DLD1 (cell line): Measurements from ENCODE around the gene DOK7.

Experiments
- in situ Hi-C: cut with HindIII; loops from 2 replicates; pipeline ENCODE4 v1.10.0; 2017; ENCODE audit warnings: low sequenced_read_pairs

Gene DOK7

DNA sequence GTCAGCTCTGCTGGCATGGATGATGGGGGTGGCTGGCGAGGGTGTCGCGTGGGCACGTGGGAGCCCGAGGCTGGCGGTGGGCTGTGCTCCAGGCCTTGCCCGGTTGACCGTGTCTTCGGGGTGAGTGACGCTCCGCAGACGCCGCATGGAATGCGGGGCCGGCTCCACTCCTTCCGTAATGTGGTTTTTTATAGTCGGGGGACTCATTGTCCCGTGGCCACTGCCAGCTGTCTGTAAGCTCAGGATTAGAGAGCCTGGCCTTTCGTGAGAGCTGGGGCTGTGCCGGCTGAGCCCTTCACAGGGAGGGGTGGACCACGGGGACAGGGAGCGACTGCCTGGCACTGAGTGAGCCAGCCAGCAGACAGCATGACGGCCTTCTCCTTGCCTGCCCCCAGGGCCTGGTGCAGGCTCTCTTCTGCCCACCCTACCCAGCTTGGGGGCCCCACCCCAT is 20.4 kb downstream of the DOK7 start:
- in situ Hi-C loops, result no loop called here

DNA sequence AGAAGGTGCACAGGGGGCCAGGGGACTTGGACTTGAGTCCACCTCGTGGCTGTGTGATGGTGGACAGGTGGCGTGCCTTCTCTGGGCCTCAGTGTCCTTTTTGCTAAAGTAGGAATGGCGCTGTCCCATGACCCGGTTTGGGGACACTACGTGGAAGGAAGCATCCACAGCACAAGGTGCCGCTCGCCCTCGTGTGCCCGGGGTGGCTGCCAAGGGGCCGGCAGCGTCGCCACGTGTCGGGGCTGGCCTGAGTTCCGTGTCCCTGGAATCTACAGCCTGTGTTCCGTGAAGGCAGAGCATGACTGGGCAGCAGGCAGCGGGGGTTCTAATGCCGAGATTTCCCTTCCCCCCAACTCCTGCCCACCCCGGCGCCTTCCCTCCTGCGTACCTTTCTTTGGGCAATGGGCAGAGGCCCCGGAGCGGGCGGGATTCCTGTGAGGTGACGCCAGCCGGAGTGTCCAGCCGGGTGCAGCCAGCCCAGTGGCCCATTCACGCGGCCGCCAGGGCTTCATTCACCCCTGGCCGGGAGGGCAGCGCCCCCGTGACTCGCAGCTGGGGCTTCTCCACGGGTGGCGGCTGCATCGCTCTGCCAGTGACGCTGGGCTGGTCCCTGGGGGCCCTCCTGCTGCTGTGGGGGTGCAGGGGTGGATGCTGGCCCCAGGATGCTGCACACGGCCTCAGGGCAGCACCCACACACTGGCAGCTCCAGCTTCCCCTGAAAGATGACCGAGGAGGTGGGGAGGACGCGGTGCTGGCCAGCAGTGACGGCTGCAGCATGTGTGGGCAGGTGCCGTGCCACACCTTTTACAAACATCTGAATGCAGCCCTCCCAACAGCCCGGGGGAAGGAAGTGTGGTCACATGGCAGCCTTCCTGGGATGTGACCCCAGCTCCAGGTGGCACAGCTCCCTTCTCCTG is 21.2 kb downstream of the DOK7 start:
- in situ Hi-C loops, result no loop called here

DNA sequence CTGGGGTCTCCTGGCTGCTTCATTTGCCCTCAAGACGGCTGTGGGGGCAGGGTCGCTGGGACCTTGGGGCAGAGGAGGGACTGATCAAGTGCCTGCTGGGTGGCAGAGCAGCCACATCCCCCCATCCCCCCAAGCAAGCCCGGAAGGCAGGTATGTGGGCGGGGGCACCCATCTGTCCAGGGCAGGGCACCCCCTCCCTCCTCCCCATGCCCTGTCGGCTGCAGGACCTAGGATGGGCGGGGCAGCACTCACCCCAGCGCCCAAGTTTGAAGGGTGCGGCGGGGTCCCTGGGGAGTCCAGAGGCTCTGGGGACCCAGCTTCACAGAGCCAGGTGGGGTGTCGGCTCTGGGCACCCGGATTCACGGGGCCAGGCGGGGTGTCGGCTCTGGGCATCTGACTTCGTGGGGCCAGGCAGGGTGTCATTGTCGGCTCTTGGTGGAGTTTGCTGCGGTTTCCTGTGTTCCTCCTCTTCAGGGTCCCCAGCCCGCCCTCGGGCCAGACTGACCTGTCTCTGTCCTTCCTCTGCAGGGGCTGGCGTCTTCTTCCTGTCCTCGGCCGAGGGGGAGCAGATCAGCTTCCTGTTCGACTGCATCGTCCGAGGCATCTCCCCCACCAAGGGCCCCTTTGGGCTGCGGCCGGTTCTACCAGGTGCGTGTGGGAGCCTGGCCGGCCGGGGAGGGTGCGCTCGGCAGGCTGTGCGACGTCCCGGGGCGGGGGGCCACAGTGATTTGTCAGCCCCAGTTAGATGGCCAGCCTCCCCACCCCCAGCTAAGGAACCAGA is 22.1 kb downstream of the DOK7 start:
- in situ Hi-C loops, result no loop called here

DNA sequence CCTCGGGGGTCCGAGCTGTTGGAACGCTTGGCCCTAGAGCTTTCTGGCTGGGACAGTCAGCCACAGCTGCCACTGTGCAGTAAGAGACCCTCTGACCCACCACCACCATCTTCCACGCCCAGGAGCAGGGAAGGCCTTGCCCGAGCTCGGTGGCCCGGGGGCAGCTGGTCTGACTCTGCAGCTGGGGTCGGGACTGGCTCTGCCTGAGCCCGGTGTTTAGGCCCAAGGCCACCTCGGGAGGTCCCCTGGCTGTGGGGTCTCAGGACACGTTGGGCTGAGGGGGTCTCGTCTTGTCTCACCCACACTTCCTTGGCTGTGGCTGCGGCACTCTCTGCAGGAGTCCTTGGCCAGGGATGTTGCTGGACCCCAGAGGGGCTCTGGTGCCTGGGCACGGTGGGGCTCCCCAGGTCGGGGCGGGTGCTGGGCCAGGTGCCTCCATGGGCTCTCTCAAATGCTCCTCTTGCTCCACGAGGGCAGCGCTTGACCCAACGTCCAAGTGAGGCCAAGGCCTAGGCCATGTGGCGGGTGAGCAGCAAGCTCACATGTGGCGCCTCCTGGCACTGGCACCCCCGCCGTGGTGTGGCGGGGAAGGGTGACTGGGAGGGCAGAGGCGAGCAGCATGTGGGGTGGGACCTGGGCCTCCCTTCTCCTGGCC is 22.9 kb downstream of the DOK7 start:
- in situ Hi-C loops, result no loop called here

DNA sequence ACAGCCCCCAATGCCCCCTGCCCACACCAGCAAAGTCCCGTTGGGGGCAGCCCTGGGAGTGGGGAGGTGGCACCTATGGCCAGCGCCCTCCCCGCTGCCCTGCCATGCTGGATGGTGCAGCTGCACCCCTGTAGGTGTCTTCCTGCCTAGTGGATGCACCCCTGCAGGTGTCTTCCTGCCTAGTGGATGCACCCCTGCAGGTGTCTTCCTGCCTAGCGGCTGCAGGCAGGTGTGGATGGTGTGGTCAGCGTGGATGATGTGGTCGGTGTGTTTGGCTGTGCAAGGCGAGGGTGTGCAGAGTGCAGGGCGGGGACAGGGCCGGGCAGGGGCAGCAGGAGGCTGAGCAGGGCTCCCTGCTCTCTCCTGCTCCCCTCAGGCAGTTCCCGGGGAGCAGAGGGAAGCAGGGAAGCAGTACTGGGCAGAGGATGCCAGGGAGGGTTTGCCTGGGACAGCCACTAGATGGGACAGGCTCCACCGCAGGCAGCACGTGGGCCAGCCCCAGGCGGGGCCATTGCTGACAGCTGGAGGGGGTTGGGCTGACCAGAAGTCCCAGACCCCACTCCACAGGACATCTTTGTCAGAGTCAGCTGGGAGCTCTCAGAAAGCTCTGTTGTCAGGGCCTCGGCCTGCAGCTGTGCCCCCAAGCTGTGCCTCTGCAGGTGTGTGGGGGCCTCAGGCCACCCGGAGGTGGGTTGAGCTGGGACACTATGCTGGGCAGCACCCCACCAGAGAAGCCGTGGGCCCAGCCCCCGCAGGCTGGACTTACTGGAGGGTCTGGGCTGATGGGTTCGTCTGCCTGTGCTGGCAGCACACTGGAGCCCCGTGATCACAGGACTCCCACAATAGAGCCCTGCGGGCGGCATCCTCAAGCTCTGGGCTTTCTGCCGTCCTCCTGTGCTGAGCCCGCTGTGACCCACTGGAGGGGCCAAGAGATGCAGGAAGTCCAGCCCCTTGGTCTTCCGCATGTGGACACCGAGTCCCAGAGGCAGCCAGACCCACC is 23.7 kb downstream of the DOK7 start:
- in situ Hi-C loops, result no loop called here

DNA sequence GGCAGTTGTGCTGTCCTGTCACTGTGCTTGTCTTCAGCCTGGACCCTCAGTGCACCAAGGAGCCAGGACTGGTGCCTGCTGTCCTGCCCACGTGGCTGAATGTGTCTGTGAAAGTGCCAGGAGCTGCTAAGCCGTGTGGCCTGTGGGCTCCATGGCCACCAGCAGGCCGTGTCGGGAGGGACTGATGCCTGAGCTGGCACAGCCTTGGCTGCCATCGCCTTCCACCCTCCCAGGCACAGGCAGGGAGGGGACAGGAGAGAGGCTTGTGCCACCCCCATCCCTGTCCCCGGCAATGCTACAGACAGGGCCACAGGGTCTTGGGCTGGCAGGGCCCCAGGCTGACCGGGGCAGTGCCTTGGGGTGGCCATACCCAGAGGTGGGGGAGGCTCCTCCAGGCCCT is 24.8 kb downstream of the DOK7 start:
- in situ Hi-C loops, result no loop called here

DNA sequence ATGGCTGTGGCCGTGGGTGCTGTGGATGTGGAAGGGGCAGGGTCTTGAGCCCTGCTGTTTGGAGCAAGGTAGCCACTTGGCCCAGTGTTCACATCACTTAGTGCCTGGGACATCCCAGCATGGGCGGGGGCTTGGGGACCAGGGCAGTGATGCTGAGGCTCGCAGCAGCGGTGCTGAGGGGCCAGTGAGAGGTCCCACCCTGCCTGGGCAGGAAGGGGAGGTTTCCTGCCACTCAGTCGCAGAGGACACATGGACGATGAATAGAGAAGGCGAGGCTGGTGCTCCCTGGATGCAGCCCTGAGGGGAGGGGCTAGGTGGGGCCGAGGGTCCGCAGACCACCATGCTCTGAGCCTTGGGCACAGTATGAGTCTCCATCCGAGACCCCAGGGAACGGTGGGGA is 25.7 kb downstream of the DOK7 start:
- in situ Hi-C loops, result no loop called here

DNA sequence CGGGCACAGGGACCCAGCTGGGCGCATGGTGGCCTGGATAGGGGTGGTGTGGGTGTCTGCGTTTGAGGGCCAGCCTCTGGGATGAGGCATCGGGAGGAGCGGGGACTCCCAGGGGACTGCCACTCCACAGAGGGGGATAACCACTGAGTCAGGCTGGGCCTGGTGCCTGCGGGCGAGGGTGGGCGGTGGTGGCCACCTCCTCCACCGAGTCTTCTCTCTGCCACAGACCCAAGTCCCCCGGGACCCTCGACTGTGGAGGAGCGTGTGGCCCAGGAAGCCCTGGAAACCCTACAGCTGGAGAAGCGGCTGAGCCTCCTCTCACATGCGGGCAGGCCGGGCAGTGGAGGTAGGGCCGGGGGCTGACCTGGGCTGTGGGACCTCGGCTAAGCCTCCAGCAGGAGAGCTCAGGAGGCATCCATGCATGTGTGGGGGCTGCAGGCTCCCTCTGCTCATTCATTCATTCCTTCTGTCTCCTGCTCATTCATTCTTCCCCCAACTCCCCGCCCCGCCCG is 26.4 kb downstream of the DOK7 start:
- in situ Hi-C loops, result no loop called here

DNA sequence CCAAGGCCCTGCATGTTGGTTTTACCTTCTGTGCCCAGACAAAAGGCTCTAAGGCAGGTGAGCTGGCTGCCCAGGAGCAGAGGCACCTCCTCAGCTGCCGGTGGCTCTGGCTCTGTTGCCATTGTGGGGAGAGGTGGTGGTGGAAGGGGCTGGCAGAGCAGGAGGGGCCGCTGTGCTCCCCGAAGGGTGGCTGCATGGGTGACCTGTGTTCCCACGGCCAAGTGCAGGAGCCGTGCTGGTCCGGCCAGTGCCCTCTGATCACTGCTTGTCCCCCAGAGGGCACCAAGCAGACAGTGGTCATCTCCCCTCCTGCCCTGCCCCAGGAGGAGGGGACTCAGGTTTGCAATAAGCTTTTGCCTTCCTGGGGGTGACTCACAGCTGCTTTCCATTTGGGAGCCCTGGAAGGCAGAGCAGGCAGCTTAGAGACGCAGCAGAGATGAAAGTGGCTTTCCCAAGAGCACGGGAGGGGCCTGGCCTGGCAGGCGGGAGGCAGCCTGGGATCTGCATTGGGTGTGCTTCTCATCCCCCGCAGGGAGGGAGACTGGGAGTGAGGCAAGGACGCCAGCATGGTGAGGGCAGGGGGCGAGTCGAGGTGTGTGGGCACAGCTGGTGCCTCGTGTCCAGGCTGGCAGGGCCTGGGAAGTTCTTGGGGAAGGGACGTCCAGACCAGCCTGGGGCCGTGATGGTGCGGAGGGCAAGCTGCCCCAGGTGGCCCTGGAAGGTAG is 28.7 kb downstream of the DOK7 start:
- in situ Hi-C loops, result no loop called here

DNA sequence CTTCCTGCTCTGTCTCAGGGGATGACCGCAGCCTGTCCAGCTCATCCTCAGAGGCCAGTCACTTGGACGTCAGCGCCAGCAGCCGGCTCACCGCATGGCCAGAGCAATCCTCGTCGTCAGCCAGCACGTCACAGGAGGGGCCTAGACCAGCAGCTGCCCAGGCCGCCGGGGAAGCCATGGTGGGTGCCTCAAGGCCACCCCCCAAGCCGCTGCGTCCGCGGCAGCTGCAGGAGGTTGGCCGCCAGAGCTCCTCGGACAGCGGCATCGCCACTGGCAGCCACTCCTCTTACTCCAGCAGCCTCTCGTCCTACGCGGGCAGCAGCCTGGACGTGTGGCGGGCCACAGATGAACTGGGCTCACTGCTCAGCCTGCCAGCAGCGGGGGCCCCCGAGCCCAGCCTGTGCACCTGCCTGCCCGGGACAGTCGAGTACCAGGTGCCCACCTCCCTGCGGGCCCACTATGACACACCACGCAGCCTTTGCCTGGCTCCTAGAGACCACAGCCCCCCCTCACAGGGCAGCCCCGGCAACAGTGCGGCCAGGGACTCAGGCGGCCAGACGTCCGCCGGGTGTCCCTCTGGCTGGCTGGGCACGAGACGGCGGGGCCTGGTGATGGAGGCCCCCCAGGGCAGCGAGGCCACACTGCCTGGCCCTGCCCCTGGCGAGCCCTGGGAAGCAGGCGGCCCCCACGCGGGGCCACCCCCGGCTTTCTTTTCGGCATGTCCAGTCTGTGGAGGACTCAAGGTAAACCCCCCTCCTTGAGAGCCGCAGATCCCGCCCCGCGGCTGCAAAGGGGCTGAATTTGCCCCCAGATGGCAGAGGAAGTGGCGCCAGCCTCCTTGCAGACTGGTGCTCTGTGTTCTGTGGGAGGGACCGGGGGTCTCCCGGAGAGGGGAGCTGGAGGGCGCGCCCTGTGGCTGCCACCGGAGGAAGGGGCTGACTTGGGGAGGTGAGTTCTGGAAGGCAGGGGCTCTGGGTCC is 29.9 kb downstream of the DOK7 start:
- in situ Hi-C loops, result no loop called here

DNA sequence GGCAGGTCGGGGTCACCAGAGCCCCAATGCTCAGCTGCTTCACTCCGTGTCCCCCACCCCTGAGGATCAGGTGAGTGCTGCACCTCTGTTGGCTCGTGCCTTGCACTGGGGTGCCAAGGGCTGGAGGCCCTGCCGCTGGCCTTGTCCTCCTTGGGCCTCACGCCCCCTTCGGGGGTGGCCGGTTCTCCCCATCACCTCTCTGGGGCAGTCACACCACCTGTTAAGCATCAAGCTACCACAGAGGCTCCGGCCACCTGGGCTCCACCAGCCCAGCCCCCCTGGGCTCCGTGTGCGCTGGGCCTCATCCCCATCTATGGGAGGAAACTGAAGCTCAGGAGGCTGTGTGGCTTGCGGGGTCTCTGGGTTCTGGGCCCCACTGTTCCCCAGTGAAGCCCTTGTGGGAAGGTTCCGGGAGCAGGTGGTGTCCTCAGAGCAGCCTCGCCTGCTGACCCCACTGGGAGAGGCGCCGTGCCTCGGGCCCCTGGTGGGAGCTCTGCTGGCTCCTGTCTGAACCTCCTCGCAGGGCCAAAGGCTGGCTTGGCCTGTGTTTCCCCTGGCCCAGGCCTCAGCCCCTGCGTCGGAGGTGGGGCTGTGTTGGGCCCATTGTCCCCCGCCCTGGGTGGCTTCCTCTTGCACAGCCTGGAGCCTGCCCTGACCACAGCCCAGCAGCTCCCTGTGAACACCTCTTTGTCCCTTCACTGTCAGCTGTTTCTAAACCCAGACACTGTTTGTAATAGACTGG is 30.8 kb downstream of the DOK7 start:
- in situ Hi-C loops, result no loop called here

DNA sequence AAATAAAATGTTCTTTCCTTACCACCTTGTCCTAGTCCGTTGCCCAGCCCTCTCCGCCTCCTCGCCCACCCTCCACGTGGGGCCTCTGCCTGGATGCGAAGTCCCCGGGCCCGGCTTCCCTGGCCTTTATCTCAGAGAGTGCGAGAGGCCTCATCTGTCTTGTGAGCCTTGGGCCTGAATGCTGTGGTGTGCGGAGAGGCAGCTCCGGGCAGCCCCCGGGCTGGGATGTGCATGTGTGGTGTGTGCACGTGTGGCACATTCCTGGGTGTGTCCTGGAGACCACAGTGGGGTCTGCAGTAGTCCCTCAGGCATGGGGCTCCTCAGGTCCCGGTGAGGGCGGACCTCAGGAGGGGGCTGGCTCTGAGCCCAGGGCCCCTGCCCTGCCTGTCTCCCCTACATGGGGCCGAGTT is 31.4 kb downstream of the DOK7 start:
- in situ Hi-C loops, result no loop called here

DNA sequence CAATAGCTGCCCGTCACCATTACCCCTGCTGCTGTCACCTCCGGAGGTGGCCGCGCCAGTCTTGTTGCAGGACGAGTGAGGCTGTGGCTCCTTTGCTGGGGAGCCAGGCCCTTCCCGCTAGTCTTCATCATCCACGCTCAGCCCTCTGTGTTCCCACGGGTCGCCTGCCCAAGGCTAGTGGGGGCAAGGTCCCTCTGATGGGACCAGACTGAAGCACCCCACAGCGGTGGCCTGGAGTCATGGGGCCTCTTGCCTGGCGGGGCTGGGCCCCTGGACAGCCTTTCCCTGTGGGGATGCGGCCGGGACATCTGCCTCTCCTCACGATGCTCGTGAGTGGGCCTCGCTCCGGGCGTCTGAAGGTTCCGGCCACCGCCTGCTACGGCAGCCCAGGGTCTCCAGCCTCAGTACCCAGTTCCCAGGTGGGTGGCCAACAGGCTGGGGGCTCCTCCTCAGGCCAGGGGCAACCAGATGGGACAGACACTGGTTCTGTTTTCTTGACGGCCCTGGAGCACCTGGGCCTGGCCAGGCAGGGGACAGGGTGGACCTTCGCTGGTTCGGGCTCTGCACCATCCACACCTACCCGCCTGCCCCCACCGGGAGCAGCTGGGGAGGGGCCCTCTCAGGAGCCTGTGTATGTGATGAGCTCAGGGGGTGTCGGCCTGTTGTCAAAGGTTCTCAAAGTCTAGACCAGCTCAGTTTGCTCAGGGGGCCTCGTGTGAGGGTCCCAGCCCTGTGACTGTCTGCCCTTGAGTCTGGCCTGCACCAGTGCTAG is 32.3 kb downstream of the DOK7 start:
- in situ Hi-C loops, result no loop called here

DNA sequence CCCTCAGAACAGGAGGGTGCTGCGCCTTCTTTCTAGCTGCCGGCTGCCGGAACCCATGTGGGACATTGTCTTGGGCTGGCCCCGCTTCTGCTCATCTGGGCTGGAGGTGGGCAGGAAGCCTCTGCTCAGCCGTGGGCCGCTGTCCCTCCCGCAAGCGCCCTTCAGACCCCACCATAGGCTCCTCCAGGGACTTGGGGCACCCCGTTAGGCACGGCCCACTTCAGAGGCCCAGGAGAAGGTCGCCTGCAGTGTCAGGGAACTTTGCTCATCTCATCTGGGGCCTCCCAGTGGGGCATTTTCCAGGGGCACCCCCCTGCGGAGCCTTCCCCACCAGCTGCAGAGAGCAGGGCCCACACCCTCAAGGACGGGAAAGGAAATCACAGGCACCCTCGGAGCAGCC is 32.9 kb downstream of the DOK7 start:
- in situ Hi-C loops, result no loop called here

DNA sequence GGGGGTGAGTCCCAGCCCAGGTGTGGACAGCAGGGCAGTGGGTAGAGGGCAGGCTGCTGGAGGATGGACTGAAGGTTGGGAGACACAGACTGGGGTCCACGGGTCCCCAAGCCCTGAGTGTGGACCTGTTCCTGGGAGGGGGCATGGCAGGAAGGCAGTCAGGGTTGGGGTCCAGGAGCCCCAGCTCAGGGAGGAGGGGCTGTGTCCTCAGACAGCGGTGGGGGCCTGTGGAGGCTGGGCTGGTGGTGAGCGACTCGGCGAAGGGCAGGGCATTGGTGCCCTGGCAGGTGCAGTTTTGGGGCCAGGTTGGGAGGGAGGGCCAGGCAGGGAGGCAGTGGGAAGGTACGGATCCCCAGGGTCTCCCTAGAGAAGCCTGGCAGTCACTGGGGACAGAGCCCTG is 34.0 kb downstream of the DOK7 start:
- in situ Hi-C loops, result no loop called here

DNA sequence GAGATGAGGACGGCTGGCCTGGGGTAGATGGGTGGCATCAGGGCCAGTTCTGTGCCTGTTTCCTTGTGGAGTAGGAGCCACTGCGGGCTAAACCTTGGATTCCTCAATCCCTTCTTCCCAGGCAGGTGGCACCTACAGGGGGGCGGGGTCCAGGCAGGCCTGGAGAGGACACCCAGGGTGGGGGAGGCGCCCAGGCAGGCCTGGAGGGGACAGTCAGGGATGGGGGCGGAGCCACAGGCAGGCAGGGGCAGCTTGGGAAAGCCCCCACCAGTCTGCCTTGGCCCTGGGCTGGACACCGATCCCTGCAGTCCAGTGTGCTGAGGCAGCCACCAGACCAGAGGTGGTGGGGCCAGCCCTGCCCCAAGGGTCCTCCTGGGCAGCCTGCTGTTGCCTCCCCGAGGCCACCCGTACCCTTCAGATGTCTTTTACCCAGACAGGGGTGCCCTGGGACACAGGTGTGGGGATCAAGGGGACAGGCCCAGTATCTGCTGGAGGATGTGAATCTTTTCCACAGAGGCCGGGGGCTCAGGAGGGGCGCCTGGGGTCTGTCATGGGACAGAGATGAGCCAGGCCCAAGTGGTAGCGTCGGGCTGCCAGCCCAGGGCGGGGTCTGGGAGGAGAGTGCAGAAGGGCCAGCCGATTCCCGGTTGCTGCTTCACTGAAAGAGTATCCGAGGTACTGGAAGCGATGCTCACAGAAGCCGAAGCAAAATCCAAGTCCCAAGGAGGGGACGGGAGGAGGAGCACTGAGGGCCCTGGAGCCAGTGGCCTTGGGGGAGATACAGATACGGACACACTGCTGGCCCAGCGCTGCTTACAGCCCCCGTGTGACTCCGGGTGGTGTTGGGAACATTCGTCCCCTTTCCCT is 34.6 kb downstream of the DOK7 start:
- in situ Hi-C loops, result no loop called here
